IPS-20b (cell line): ENCODE data around the gene PDAP1.
"Not testable (repeated sequence)": the region's sequence is repeated elsewhere in the genome, so short reads cannot be mapped to it uniquely, and the experiment has no call there.

Experiments used
- H3K27ac ChIP-seq: one replicate; pipeline ENCODE4 v1.5.1; 2013; ENCODE audit warnings: low read length
- H3K27me3 ChIP-seq: 2 replicates; pipeline ENCODE4 v1.6.1; 2013; ENCODE audit warnings: mild to moderate bottlenecking, low read length, inconsistent platforms; ENCODE audit not compliant: insufficient read depth
- H3K36me3 ChIP-seq: 2 replicates; pipeline ENCODE4 v1.6.1; 2013; ENCODE audit warnings: low read depth, mild to moderate bottlenecking, inconsistent platforms, low read length, moderate library complexity; ENCODE audit not compliant: insufficient read depth
- H3K4me1 ChIP-seq: 2 replicates; pipeline ENCODE4 v1.6.1; 2013; ENCODE audit warnings: mild to moderate bottlenecking, control low read depth, inconsistent platforms, low read length, moderate library complexity; ENCODE audit not compliant: insufficient read depth
- H3K4me3 ChIP-seq: 2 replicates; pipeline ENCODE4 v1.5.1; 2013; ENCODE audit warnings: mild to moderate bottlenecking, low read length, inconsistent platforms
- H3K9ac ChIP-seq: 2 replicates; pipeline ENCODE4 v1.6.1; 2013; ENCODE audit warnings: low read depth, mild to moderate bottlenecking, inconsistent platforms, low read length, moderate library complexity
- H3K9me3 ChIP-seq: 2 replicates; pipeline ENCODE4 v1.6.1; 2013; ENCODE audit warnings: mild to moderate bottlenecking, low read depth, low read length, inconsistent platforms; ENCODE audit not compliant: insufficient read depth

Gene PDAP1

DNA sequence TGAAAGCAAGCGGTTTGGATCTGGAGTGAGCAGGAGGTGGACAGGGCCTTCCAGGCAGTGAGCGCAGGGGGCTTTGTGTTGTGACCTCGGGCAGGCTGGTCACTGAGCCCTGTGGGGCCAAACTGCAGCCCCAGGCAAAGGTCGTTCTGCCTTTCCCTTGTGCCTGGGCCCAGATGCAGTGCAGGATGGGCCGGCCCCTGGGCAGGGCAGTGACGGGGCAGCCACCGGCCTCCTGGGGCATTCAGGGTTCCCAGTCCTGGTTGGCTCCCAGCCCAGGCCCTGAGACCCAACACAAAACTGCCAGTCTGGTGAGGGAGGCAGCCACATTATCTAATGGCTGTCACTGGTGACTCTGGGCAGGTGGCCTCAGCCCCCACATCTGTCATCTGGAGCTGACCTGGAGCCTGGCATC, 26.7 kb downstream of the PDAP1 start:
- Histone ChIP-seq H3K27me3 (no peaks in the 10 kb centered on the region), H3K9ac (no peak overlapping the region), H3K27ac (no peak overlapping the region), H3K4me3 (no peak overlapping the region), H3K4me1 (peaks cover 5% of the 10 kb centered on the region; the same call in 1 of the 2 replicates), H3K36me3 (peaks cover 19% of the 10 kb centered on the region), H3K9me3 (no peaks in the 10 kb centered on the region)

DNA sequence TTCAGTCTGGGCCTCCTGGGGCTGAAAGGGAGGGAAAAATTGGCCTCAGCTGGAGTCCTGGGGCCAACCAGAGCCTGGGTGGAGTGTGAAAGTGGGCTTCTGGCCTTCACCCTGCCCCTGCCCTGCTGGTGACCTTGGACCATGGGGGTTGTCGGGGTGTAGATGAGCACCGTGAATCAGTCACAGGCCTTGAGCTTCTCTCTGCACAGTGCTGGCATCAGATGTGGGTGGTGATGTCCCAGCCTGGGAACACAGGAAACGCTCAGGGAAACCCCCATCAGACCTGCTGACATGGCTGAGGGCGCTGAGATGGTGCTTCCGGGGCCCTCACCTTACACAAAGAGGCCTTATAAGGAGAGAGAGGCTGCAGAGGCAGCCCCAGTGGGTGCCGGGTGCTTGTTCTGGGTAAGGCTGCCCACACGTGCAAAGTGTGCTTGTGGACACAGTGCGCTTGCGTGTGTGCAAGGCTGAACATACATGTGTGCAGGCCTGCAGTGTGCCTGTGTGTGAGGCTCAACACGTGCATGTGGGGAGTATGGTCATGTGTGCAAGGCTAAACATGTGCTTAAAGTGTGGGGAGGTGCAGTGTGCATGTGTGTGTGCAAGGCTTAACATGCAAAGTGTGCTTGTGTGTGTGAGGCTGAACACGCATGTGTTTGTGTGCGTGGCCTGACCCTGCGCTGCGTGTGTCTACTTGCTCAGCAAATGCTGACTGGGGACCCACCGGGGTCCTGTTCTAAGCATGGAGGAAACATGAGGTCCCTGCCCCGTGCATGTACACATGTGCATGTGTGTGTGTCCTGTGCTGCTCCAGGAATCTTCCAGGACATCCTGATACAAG, 27.4 kb downstream of the PDAP1 start:
- H3K27me3 ChIP-seq, result no peaks in the 10 kb centered on the region
- no peaks in the 10 kb centered on the region for H3K9me3 ChIP-seq
- H3K36me3 ChIP-seq, result peaks cover 14% of the 10 kb centered on the region
- peaks cover 5% of the 10 kb centered on the region; the same call in 1 of the 2 replicates for H3K4me1 ChIP-seq
- no peak overlapping the region for H3K4me3 ChIP-seq
- H3K9ac ChIP-seq, result no peak overlapping the region
- no peak overlapping the region for H3K27ac ChIP-seq

GRCh38 chr7:99380032-99380822, 28.2 kb downstream of the PDAP1 start:
- Histone ChIP-seq H3K27me3 (no peaks in the 10 kb centered on the region), H3K9ac (no peak overlapping the region), H3K4me3 (no peak overlapping the region), H3K4me1 (peaks cover 5% of the 10 kb centered on the region; the same call in 1 of the 2 replicates), H3K9me3 (no peaks in the 10 kb centered on the region), H3K27ac (no peak overlapping the region), H3K36me3 (peaks cover 14% of the 10 kb centered on the region)

DNA sequence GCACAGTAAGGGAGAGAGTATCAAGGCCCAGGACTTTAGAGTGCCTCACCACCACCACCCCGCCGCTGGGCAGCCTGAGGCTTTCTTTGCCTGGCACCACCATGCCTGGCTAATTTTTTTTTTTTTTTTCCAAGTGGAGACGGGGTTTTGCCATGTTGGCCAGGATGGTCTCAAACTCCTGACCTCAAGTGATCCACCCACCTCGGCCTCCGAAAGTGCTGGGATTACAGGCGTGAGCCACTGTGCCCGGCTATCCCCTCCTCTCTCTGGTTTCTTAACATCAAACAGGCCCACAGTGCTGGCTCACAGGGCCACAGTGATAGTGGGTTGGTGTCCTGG, 28.7 kb downstream of the PDAP1 start:
- H3K4me1 ChIP-seq, H3K27ac ChIP-seq, H3K9me3 ChIP-seq, H3K27me3 ChIP-seq, H3K4me3 ChIP-seq: not testable (repeated sequence)
- Histone ChIP-seq H3K9ac (peak overlapping the region; percentile 21; the same call in 1 of the 2 replicates), H3K36me3 (peaks cover 14% of the 10 kb centered on the region)

DNA sequence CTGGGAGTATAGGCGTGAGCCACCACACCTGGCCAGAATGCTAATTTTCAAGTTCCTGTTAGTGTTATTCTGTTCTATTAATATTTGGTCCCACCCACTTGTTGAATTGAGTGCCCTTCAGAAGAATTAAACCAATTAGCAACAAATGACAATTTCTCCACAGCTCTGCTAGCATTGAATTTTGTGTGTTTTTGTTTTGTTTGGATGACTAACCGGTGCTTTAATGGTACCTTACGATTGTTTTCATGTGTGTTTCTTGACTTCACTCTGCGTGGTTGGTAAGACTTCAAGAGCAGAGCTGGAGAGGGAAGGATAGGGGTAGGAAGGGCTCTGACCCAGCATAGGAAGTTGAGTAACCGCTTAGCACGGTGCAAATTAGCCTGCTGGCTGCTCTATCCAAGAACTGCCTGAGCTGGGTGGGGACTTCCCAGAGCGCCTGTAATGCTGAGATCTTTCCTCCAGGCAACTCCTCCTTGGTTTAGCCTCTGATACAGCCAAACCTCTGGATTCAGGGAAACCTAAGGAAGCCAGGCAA, 29.3 kb downstream of the PDAP1 start:
- no peaks in the 10 kb centered on the region for H3K27me3 ChIP-seq
- peaks cover 5% of the 10 kb centered on the region; the same call in 1 of the 2 replicates for H3K4me1 ChIP-seq
- no peaks in the 10 kb centered on the region for H3K9me3 ChIP-seq
- H3K36me3 ChIP-seq, result peaks cover 14% of the 10 kb centered on the region
- H3K4me3 ChIP-seq, result no peak overlapping the region
- H3K9ac ChIP-seq, result peak overlapping the region; percentile 21; the same call in 1 of the 2 replicates
- H3K27ac ChIP-seq, result no peak overlapping the region

DNA sequence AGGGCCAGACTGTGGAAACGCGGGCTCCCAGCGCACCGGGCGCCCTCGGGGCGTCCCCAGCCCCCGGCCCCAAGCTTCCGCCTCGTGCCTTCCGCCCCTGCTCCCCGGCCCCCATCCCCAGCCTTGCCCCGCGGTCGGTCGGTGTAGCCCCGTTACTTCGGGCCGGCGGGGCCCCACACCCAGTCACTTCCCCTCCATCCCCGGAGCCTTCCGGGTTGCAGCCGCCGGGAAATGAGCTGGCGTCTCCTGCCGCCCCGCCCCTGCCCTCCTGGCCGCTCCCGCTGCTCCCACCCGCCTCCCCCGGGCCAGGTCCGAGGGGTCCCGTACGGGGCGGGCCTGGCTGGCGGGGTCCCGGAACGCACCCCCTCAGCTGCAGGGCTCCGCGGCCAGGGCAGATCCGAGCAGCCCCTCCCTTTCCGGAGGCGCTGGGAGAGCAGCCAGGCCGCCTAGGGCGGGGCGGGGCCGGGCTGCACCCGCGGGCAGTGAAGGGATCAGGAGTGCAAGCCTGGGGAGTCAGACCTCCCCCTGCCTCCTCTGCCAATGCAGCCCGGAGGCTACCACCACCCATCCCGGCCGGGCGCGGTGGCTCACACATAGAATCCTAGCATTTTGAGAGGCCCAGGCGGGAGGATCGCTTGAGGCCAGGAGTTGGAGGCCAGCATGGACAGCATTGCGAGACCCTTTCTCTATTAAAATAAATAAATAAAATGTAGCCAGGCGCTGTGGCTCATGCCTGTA, 33.2 kb downstream of the PDAP1 start:
- H3K9me3 ChIP-seq, result no peaks in the 10 kb centered on the region
- H3K36me3 ChIP-seq, result peaks cover 14% of the 10 kb centered on the region
- H3K4me1 ChIP-seq, result peaks cover 4% of the 10 kb centered on the region; the same call in 1 of the 2 replicates
- peaks cover 3% of the 10 kb centered on the region; the same call in 1 of the 2 replicates for H3K27me3 ChIP-seq
- peak overlapping the region; percentile 27; the same call in 1 of the 2 replicates for H3K9ac ChIP-seq
- H3K4me3 ChIP-seq, result peak overlapping the region; percentile 83; the same call in 1 of the 2 replicates
- H3K27ac ChIP-seq, result no peak overlapping the region

DNA sequence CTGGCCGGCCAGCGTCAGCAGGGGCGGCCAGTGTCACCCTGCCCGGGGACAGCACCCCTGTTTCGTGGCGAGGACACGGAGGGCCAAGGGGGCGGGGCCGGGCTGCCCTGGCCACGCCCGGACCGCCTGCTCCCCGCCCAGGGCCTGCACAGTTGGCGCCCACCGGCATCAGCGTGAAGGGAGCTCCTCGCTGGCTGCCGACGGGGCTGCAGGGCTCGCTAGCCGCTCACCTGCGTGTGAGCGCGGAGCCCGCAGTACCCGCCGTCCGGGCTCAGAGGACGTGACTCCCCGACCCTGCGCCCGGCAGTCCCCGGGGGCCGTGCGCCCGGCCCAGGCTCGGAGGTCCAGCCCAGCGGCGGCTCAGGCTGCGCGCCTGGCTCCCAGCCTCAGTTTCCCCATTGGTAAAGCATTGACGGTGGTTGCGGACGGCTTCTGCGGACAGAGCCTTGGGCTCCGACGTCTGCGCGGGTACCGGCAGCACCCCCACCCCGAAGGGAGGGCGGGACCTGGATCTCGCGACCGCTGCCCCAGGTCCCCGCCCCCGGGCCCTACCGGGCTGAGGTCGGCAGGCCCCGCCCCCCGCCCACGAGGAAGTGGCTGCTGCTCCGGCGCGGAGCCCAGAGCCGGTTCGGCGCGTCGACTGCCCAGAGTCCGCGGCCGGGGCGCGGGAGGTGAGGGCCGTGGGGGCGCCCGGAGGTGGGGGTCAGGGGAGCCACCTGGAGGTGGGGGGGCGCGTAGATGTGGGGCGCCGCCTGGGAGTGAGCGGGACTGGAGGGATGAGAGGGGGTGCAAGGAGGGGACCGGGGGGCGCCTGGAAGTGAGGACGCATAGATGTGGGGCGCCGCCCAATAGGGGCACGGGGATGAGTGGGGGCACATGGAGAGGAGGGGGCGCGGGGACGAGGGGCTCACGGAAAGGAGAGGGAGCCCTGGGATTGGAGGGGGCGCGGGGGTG, 34.0 kb downstream of the PDAP1 start, which contains the start of gene ARPC1B:
ARPC1B (plus strand) TSS at position 620 of the 954 bp plus-strand sequence. CDS start 10,985 bp downstream, outside the sequence.
- Histone ChIP-seq H3K27ac (no peak within 1 kb of the TSS), H3K4me3 (peak within 1 kb of the TSS; percentile 83), H3K9ac (peak within 1 kb of the TSS; percentile 75; the same call in 1 of the 2 replicates), H3K27me3 (peaks cover 3% of the 10 kb centered on the region; the same call in 1 of the 2 replicates), H3K4me1 (no peaks in the 10 kb centered on the region), H3K9me3 (no peaks in the 10 kb centered on the region), H3K36me3 (peaks cover 13% of the 10 kb centered on the region)

- Histone ChIP-seq H3K36me3 (peaks cover 8% of the 10 kb centered on the region), H3K9ac (peak overlapping the region; percentile 75; the same call in 1 of the 2 replicates), H3K9me3 (no peaks in the 10 kb centered on the region), H3K4me1 (no peaks in the 10 kb centered on the region), H3K4me3 (peak overlapping the region; percentile 83; the same call in 1 of the 2 replicates), H3K27me3 (peaks cover 3% of the 10 kb centered on the region; the same call in 1 of the 2 replicates), H3K27ac (no peak overlapping the region)
Measured at GRCh38 chr7:99373091-99374066, 35.0 kb downstream of the PDAP1 start.

- H3K27me3 ChIP-seq, result peaks cover 3% of the 10 kb centered on the region; the same call in 1 of the 2 replicates
- H3K36me3 ChIP-seq, result no peaks in the 10 kb centered on the region
- no peak overlapping the region for H3K9ac ChIP-seq
- no peak overlapping the region for H3K27ac ChIP-seq
- H3K4me1 ChIP-seq, result no peaks in the 10 kb centered on the region
- no peaks in the 10 kb centered on the region for H3K9me3 ChIP-seq
- no peak overlapping the region for H3K4me3 ChIP-seq
Measured at GRCh38 chr7:99372275-99373090, 35.9 kb downstream of the PDAP1 start.
